ENCODE data around the gene KDM8.

KDM8 gene

DNA sequence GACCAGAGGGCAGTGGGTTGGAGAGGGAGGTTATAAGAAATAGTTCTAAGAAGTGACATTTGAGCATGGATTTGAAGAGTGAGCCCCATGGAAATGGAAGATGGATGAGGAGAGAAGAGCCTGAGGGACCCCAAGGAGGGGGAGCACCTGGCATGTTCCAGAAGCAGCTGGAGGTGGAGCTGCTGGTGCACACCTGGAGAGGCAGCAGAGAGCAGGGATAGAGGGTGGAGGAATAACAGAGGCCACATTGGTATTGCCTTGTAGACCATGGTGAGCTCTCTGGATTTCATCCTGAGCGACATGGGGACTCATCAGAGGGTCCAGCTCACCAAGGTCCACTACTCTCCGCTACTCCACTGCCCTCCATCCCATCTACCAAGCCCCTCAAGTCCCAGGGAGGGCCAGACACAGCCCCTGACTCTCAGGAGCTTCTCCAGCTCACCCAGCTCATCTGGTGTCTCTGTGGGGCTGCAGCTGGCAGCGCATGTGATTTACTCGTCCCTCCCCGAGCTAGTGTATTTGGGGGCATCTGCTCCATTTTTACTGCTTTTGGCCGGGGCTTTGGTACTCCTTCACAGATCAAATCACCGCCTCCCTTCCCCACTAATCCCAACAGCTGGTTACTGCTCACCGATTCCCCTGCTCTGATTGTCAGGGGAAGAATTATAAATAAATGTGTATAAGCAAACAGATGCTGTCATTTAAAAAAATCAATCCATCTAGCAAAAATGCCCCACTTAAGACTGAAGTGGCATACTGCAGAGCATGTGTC is 22.1 kb upstream of the KDM8 start:
- TF ChIP-seq FOXP2 (optimal IDR thresholded peaks at IDR 0.05; ENCODE audit: borderline replicate concordance, extremely low read depth, extremely low read length, insufficient read depth): no peak
- TF ChIP-seq, protein P1, sequence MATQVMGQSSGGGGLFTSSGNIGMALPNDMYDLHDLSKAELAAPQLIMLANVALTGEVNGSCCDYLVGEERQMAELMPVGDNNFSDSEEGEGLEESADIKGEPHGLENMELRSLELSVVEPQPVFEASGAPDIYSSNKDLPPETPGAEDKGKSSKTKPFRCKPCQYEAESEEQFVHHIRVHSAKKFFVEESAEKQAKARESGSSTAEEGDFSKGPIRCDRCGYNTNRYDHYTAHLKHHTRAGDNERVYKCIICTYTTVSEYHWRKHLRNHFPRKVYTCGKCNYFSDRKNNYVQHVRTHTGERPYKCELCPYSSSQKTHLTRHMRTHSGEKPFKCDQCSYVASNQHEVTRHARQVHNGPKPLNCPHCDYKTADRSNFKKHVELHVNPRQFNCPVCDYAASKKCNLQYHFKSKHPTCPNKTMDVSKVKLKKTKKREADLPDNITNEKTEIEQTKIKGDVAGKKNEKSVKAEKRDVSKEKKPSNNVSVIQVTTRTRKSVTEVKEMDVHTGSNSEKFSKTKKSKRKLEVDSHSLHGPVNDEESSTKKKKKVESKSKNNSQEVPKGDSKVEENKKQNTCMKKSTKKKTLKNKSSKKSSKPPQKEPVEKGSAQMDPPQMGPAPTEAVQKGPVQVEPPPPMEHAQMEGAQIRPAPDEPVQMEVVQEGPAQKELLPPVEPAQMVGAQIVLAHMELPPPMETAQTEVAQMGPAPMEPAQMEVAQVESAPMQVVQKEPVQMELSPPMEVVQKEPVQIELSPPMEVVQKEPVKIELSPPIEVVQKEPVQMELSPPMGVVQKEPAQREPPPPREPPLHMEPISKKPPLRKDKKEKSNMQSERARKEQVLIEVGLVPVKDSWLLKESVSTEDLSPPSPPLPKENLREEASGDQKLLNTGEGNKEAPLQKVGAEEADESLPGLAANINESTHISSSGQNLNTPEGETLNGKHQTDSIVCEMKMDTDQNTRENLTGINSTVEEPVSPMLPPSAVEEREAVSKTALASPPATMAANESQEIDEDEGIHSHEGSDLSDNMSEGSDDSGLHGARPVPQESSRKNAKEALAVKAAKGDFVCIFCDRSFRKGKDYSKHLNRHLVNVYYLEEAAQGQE (IDR thresholded peaks at IDR 0.05; ENCODE audit: insufficient read depth in 1 of 2, low read depth in 2 of 2, low read length in 2 of 2): no peak
- no peak for TF ChIP-seq TAF1 (IDR thresholded peaks at IDR 0.05; ENCODE audit: borderline replicate concordance, insufficient read depth, low read length)
- no peak for TF ChIP-seq SIN3A (IDR thresholded peaks at IDR 0.05; ENCODE audit: borderline replicate concordance, insufficient read depth, low read length)
- TF ChIP-seq POLR2AphosphoS5 (IDR thresholded peaks at IDR 0.05; ENCODE audit: low read depth, low read length): no peak

DNA sequence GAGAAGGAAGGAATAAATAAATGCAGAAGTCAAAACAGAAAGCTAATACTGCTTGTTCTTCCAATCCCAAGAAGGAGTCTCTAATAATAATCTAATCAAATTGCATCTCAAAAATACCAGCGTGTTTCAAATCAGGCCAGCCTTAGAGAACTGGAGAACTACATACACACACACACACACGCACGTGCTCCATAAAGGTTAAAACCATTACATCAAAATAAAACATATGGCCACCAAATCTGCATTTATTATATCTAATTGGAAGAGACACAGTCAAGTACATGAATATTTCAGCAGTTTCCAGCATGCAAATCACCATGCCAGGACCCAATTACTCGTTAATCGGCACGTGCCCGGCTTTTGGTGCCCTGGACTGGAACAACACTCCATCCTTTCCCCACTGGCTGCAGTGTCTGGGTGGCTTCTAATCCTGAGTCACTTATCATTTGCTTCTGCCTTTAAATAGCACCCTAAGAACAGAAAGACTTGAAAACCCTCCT is 20.4 kb upstream of the KDM8 start:
- no peak for TF ChIP-seq FOXP2 (optimal IDR thresholded peaks at IDR 0.05; ENCODE audit: borderline replicate concordance, extremely low read depth, extremely low read length, insufficient read depth)
- no peak for TF ChIP-seq SIN3A (IDR thresholded peaks at IDR 0.05; ENCODE audit: borderline replicate concordance, insufficient read depth, low read length)
- TF ChIP-seq, protein P1 (IDR thresholded peaks at IDR 0.05; ENCODE audit: insufficient read depth in 1 of 2, low read depth in 2 of 2, low read length in 2 of 2): no peak
- TF ChIP-seq POLR2AphosphoS5 (IDR thresholded peaks at IDR 0.05; ENCODE audit: low read depth, low read length): no peak
- TF ChIP-seq TAF1 (IDR thresholded peaks at IDR 0.05; ENCODE audit: borderline replicate concordance, insufficient read depth, low read length): no peak

DNA sequence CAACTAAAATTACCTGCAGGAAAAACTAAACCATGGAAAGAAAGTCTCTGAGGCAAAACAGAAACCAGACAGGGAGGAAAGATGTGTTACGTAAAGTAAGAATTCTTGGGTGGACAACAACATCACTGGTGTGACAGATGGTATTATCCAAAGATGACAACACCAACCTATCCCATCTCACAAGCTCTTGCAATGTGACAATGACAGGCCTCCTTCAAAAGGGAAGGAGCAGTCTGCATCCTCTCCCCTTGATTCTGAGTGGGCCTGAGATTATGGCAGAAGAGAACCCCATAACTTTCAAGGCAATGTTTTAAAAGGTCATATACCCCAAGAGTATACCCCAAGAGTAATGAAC is 17.6 kb upstream of the KDM8 start:
- no peak for TF ChIP-seq TAF1 (IDR thresholded peaks at IDR 0.05; ENCODE audit: borderline replicate concordance, insufficient read depth, low read length)
- TF ChIP-seq POLR2AphosphoS5 (IDR thresholded peaks at IDR 0.05; ENCODE audit: low read depth, low read length): no peak
- no peak for TF ChIP-seq SIN3A (IDR thresholded peaks at IDR 0.05; ENCODE audit: borderline replicate concordance, insufficient read depth, low read length)
- no peak for TF ChIP-seq FOXP2 (optimal IDR thresholded peaks at IDR 0.05; ENCODE audit: borderline replicate concordance, extremely low read depth, extremely low read length, insufficient read depth)
- TF ChIP-seq, protein P1 (IDR thresholded peaks at IDR 0.05; ENCODE audit: insufficient read depth in 1 of 2, low read depth in 2 of 2, low read length in 2 of 2): no peak

DNA sequence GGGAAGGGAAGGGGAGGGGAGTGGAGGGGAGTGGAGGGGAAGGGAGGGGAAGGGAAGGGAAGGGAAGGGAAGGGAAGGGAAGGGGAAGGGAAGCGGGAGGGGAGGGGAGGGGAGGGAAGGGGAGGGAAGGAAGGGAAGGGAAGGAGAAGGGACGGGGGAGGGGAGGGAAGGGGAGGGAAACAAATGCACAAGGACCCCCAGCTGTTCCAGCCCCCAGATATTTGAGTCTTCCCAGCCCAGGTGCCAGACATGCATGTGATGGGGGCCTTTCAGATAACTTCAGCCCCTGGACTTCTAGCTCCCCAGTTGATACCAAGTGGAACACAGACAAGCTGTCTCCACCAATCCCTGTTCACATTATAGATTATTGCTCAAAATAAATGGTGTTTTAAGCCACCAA is 14.7 kb upstream of the KDM8 start:
- no peak for TF ChIP-seq POLR2AphosphoS5 (IDR thresholded peaks at IDR 0.05; ENCODE audit: low read depth, low read length)
- TF ChIP-seq FOXP2 (optimal IDR thresholded peaks at IDR 0.05; ENCODE audit: borderline replicate concordance, extremely low read depth, extremely low read length, insufficient read depth): no peak
- TF ChIP-seq TAF1 (IDR thresholded peaks at IDR 0.05; ENCODE audit: borderline replicate concordance, insufficient read depth, low read length): no peak
- TF ChIP-seq, protein P1 (IDR thresholded peaks at IDR 0.05; ENCODE audit: insufficient read depth in 1 of 2, low read depth in 2 of 2, low read length in 2 of 2): no peak
- no peak for TF ChIP-seq SIN3A (IDR thresholded peaks at IDR 0.05; ENCODE audit: borderline replicate concordance, insufficient read depth, low read length)
